HG02763 (cell line): Measurements from ENCODE around the gene TRAPPC11.
"Not testable (repeated sequence)": the region's sequence is repeated elsewhere in the genome, so short reads cannot be mapped to it uniquely, and the experiment has no call there.

ENCODE experiments used
- ATAC-seq: cut with Tn5 transposase; IDR thresholded peaks from one replicate; pipeline ENCODE4 v1.9.1; 2021; ENCODE audit warnings: mild to moderate bottlenecking, moderate library complexity; ENCODE audit not compliant: unreplicated experiment

The TRAPPC11 gene

DNA sequence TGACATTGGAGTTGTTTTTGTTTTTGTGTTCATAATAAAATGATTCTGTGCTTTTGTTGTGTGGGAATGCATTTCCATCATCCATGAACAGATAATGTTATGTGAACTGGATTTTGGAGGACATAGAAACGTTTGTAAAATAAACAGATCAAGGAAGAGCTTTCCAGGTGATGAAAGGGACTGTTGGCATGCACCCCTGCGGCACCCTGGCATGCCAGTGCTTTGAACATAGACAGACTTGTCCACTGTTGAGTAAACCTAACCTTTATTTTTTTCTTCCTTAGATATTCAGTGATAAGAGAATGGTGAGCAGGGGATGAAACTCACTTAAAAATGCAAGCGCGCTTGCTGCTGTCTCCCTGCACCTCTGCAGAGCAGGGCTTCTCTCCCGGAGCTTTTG is 59.8 kb downstream of the TRAPPC11 start:
- no peak for ATAC-seq

GRCh38 chr4:183721207-183722081 is 62.4 kb downstream of the TRAPPC11 start:
- ATAC-seq: no peak

GRCh38 chr4:183722731-183723560 is 63.9 kb downstream of the TRAPPC11 start:
- peak; percentile 67 for ATAC-seq

- ATAC-seq: no peak
Measured at GRCh38 chr4:183723561-183724228, 64.6 kb downstream of the TRAPPC11 start.

DNA sequence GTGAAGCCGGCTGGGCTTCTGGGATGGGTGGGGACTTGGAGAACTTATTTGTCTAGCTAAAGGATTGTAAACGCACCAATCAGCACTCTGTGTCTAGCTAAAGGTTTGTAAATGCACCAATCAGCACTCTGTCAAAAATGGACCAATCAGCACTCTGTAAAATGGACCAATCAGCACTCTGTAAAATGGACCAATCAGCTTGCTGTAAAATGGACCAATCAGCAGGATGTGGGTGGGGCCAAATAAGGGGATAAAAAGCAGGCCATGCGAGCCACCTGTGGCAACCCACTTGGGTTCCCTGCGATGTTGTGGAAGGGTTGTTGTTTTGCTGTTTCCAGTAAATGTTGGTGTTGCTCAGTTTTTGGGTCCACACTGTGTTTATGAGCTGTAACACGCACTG is 66.5 kb downstream of the TRAPPC11 start:
- ATAC-seq: not testable (repeated sequence)

GRCh38 chr4:183727482-183727881 is 68.4 kb downstream of the TRAPPC11 start:
- no peak for ATAC-seq

- no peak for ATAC-seq
Measured at GRCh38 chr4:183728223-183729068, 69.4 kb downstream of the TRAPPC11 start.

- ATAC-seq: no peak
Measured at GRCh38 chr4:183729069-183729406, 69.9 kb downstream of the TRAPPC11 start.

DNA sequence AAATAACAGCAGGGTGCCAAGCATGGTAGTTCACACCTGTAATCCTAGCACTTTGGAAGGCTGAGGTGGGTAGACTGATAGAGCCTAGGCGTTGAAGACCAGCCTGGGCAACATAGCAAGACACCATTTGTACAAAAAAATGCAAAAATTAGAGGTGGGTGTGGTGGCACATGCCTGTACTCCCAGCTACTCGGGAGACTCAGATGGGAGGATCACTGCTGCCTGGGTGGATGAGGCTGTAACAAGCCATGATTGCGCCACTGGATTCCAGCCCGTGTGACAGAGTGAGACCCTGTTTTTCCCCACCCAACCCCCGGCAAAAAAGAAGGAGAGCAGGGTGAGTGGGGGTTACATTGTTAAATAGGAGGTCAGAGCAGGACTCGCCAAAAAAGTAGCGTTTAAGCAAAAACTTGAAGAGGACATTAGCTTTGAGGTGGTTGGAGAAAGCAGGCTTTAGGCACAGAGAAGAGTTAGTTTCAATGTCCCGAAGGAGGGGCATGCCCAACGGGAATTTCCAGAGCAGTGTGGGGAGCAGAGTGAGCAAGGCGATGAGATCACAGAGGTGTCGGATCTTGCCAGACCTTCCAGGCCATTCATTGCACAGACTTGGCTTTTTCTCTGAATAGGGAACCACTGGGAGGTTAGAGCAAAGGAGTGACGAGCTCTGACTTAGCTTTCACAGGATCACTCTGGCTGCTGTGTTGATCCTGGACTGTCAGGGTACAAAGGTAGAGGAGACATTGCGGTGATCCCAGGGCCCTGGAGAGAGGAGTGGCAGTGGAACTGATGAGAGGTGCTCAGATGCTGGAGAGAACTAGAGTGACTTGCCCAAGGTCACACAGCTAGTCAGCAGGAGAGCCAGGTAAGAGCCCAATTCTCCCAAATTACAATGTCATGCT is 70.6 kb downstream of the TRAPPC11 start:
- ATAC-seq: no peak

DNA sequence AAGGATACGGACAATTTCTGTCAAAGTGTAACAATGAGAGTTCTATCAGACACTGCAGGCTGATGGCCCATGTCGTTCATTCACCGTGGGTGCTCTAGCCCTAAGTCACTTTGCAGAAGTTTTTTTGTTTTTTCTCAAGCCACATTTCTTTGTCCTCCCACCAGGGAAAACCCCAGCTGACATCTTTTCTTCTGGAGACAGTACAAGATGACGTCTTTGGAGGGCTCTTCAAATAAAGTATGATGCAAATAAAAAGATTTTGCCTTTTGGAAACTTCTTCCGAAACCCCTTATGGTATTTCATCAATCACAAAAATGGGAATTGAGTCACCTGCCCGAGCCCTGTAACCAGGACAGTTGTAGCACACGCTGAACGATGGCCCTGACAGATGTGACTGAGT is 73.2 kb downstream of the TRAPPC11 start:
- no peak for ATAC-seq

GRCh38 chr4:183733181-183733580 is 74.1 kb downstream of the TRAPPC11 start:
- no peak for ATAC-seq

- no peak for ATAC-seq
Measured at GRCh38 chr4:183738081-183738673, 79.1 kb downstream of the TRAPPC11 start.

GRCh38 chr4:183738961-183739360 is 79.9 kb downstream of the TRAPPC11 start:
- no peak for ATAC-seq

GRCh38 chr4:183746305-183747229 is 87.5 kb downstream of the TRAPPC11 start:
- ATAC-seq: no peak

DNA sequence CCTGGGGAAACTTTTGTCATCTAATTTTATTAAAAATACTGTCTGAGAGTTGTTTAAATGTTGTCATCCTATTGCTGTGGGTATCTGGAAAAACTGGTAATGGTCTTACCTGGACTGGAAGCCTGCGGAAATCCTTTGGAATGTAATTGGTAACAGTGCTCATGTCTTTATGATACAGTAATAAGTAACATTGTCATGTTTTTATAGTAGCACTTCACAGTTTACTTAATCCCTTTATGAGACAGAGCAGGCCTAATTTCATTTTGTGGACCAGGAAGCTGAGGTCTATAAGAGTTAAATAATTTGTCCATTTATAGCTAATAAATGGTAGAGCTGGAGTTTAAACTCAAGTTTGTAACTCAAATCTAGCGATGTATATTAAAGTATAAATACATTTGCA is 88.3 kb downstream of the TRAPPC11 start:
- no peak for ATAC-seq

DNA sequence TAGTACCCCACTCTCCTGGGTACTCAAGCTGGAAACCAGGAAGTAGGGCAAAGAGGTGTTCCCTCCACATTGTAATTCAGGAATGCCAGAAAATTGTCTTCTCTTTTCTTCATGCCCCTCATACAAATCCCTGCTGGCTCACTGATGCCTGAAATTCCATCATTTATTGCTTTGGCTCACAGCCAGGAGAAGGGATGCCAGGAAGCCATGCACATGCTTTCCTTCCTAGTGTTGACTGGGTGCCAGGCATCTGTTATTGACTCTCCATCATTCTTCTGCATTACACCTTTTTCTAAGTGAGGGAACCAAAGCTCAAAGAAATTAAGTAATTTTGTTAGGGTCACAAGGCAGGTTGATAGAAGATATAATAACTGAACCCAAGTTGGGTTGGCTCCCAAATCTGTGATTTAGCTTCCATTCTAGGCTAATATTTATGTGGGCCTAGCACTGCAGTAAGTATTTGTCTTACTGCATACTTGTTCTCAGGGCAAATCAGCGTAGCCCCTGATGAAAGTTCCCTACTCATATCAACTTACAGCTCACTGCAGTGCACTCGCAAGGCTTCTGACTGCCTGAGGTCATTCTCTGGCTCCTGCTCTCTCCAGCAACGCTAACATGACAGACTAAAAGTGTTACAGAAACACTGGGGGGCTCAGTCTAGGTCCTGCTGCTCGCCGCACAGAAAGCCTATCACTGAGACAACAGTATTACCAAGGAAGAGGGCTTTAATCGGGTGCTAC is 89.0 kb downstream of the TRAPPC11 start:
- no peak for ATAC-seq

DNA sequence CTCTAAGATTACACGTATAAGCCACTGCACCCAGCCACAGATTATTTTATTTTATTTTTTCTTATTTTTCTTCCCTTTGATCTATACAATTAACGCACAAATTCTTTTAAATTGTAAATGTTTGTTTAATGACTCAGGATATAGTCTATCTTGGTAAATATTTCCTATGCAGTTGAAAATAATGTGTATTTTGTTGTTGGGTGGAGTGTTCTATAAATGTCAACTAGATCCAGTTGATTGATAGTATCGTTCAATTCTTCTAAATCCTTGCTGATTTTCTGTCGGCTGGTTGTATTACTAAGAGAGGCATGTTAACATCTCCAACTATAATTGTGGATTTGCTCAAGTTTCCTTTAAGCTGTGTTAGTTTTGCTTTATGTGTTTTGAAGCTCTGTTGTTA is 92.0 kb downstream of the TRAPPC11 start:
- ATAC-seq: no peak
